GM19025 (cell line): Measurements from ENCODE around the gene VAT1L.

Experiments
- ATAC-seq: cut with Tn5 transposase; IDR thresholded peaks from one replicate; pipeline ENCODE4 v1.9.1; 2021; ENCODE audit warnings: mild to moderate bottlenecking, low read depth, moderate library complexity; ENCODE audit not compliant: unreplicated experiment

The VAT1L gene

DNA sequence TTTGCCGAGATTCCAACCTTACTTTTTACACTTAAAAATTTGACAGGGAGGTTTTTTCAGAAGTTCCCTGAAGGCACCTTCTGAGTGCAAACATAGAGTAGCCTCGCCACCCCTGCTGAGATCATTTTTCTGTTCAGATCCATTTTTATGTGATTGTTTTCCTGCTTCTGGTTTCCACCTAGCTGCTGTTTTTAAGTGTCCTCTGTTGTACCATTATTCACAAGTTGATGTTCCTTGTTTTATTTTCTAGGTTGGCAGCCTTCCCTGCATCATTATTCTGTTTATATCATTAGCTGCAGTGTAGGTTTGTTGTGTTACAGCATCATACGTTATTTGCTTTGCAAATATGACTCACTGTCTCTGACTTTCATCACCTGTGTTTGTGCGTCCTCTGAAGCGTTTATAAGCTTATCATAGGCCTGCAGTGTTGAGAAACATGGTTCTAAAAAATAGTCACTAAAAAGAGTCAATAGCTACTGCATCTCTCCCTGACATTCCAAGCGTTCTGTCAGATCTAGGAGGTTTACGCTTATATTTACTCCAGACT, 117.1 kb downstream of the VAT1L start:
- no peak for ATAC-seq

DNA sequence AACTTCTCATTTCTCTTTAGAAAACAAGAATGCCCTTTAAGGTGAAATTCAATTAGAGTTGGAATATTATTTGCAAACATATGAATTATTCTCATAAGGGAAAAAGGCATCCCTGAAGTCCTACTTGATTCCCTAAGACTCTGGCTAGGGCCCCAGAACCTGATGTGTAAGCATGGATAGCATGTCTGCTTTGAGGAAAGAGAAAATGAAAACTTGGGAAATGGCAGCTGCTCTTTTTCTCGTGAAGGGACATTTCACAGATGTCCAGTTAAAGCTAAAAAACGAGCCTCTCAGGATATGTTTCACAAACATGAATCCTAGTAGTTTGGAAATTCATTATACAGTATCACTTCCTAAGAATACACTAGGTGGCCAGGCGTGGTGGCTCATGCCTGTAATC, 121.7 kb downstream of the VAT1L start:
- no peak for ATAC-seq

DNA sequence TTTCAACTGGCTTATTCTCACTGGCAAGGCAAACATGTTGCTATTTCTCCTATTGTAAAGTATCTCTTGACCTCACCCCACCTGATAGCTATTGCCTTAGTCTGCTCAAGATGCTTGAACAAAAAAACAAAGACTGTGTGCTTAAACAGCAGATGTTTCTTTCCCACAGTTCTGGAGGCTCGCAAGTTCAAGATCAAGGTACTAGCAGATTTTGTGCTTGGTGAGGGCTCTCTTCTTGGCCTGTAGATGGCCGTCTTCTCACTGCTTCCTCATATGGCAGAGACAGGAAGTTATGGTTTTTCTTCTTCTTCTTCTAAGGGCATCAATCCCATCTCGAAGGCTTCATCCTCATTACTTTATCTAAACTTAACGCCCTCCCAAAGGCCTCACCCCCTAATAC, 124.3 kb downstream of the VAT1L start:
- ATAC-seq: no peak

DNA sequence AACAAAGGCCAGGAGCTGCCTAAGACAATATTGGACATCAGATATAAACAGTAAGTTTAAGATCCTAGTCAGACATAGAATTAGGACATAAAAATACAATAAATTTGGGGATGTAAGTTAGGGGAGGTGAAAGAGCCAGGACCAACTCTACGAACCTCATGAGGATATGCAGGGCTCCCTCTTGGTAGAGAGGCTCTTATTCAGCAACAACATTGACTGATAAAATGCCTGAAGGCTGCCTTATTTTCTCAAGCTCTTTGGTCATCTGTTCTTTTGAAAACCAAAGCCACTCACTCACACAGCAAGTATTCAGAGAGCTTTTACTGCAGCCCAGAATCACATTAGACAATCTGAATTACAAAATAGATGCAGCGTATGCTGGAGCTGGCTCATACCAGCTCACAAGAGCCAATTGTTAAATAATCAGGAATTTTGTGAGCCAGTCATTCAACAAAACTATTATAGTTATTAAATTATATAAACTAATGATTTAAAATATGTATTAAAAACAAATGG, 125.4 kb downstream of the VAT1L start:
- ATAC-seq: no peak

DNA sequence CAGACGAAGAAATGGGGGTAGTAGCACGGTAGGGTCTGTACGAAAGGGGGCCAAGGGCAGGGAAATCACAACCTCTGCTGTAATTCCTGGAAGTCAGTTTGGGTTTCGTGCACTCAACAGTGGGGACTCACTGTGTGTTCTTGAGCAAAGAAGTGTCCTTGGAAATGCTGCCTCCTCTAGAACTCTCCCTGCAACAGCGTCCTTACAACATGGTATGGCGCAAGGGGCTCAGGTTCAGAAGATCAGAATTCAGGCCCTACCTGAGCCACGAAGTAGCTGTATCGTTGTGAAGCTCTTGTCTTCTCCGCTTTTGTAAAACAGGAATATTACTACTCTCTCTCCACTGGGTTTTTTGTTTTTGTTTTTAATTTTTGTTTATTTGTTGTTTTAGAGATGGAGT, 127.7 kb downstream of the VAT1L start:
- no peak for ATAC-seq

DNA sequence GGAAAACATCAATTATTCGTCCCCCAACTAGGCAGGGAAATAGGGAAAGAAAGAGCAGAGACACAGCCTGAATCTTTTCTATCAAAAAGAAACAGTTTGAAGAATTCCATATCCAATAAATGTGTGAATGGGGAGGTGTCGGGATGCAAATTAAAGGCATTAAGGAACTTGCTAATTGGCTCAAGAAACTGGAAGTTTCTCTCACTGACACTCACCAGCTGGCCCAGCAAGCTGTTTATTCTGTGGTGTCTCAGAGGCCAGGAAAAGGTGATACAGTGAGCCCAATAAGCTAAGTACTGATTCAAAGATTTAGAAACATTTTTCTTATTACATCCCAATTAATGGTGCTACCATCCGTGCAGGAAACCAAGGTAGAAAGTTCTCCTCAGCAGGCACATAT, 129.6 kb downstream of the VAT1L start:
- no peak for ATAC-seq

DNA sequence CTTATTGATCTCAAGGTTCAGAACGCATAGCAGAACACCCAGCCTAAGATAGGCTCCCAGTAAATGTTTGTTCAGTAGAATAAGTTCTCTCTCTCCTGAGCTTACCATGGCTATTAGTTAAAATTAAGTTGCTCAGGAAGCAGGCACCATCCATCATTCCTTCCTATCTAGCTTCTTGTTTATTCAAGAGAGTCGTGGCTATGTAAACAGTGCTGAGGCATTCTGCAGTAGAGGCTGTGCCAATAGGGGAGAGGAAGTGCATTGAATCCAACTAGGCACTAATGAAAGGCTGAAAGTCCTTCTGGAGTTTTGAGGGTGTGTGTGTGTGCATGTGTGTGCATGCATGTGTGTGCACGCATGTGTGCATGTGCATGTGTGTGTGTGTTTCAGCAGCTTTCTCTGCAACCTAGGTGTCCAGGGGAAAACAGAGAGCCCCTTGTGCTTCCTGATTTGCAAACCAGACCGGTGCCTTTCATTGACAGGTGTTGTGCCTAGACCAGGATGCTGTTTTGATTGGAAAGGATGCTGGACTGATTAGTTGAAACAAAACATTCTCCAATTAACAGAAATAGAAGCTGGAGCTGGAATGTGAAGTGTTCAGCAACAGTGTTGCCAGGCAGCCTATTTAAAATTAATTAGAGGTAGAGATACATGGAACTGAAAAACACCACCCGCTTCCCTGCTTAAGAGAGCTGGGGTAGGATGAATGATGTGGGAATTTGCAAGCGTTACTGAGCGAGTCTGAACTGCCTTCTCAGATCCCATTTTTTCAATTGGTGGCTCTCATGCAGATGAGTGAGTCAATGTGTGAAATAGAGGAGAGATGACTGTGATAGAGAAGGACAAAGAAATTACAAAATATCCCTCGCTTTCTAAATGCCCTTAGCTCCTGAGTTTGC, 130.7 kb downstream of the VAT1L start:
- ATAC-seq: no peak

DNA sequence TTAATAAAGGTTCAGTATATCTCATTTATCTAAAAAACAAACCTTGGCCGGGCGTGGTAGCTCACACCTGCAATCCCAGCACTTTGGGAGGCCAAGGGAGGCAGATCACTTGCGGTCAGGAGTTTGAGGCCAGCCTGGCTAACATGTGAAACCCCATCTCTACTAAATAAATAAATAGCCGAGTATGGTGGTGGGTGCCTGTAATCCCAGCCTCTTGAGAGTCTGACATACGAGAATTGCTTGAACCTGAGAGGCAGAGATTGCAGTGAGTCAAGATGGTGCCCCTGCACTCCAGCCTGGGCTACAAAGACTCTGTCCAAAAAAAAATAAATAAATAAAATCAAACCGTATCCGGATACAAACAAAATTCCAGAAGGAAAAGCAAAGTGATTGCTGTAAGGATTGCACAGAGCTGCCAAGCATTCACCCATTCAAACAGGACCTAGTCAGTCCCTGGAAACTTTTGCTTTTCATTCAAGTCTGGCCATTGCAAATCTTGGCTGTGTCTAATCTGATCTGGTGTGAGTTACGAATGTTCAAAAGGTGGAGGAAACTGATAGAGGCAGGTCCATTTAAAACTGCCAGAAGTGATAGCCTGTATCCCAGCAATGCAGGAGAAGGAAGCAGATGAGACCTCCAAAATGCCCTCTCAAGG, 131.5 kb downstream of the VAT1L start:
- ATAC-seq: no peak

DNA sequence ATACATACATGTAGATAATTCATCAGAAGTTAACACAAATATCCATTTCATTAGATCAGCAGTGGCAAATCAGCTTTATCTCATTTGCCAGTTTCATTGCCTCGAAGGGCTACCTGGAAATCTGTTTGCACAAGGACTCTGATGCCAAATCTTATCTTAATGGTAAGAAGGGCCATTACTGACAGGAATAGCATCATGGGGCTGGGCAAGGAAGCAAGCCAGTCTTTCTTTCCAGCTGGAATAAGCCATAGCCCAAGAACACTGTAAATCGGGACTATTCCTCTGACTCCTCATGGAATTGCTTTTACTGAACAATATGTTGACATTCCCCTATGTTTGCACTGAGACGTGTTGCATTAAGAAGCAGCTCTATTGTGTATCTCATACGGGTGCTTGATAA, 132.6 kb downstream of the VAT1L start:
- no peak for ATAC-seq

DNA sequence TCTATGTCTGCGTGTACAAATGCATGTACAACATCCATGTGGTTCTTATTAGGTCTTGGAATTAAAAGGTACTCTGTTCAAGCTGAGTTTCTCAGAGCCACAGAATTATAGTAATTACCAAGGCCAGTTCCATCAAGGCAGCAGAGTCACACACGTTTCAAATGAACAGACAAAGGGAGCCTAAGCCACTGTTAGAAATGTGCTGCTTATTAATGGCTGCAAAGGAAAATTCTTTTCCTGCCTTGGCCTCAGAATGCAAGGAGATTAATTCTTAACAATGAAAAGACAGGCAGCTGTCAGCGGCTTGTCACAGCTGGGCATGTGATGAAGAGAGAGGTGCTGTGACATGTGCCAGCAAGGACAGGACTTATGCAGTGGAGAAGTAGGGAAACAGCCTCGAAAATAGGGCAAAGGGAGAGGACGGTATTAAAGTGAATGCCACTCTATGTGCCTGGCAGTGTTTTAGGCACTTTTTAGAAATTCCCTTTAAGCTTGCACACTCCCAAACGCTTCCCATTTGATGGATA, 133.9 kb downstream of the VAT1L start:
- no peak for ATAC-seq

DNA sequence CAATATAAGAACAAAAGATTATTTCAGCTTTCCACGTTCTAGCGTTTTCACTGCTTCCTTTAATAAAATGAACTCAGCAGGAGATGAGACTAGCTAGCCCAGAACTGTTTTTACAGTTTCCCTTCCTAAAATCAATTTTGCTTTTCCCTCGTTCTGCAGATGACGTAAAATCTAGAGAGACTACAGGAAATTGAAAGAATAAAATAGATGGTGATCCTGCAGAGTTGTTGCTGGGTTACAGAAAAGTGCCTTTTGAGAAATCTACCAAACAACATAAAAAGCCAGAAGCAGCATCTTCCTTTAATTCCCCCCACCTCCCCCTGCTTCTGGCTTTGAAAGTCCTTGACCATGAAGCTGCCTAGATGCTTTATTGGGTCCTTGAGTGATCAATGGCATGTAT, 137.2 kb downstream of the VAT1L start:
- ATAC-seq: no peak

DNA sequence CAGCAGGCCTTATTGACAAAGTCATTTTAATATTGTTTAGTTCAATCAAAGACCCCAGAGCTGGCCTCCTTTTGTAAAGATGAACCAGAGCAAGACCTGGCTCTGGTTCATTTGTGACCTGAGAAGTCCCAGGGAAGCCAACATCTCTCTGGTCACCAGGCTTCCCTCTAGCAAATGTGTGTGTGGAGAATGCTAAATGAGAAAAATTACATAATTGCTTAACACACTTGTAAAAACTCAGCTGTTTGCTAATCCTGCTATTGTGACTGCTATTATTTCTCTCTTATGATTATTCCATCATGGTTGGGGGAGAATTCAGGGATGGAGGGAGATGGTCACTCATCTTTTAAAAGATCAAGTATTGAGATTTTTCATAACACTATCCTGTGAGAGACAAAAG, 139.7 kb downstream of the VAT1L start:
- no peak for ATAC-seq

DNA sequence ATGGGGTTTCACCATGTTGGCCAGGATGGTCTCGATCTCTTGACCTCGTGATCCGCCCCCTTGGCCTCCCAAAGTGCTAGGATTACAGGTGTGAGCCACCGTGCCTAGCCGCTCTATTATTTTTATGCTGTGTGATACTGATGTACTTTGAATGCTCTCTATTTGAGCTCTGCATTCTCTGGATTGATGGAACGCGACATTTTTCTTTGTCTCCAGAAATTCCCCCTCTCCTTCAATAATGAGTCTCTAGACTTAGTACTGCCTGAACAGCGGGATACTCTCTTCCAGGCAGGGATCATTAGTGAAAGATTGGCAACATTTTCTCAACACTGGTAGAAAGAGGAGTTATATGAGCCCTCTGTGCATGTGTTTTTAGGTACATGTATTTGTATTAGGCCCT, 140.6 kb downstream of the VAT1L start:
- ATAC-seq: no peak

DNA sequence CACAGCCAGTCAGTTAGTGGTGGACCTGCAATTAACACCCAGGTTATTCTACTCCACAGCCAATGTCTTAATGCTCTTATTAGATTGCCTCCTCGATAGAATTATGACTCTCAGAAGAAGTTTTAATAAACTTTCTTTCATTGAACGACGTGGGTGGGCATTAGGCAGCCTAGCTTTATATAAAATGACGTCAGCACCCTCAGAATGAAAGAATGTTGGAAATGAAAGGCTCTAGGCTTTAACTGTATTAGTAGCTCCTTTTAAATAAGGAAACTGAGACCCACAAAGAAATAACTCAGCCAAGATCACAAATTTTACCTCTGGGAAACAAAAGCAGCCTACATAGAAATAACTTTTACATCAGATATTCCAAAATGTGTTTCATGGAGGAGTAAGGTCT, 142.7 kb downstream of the VAT1L start:
- ATAC-seq: no peak

DNA sequence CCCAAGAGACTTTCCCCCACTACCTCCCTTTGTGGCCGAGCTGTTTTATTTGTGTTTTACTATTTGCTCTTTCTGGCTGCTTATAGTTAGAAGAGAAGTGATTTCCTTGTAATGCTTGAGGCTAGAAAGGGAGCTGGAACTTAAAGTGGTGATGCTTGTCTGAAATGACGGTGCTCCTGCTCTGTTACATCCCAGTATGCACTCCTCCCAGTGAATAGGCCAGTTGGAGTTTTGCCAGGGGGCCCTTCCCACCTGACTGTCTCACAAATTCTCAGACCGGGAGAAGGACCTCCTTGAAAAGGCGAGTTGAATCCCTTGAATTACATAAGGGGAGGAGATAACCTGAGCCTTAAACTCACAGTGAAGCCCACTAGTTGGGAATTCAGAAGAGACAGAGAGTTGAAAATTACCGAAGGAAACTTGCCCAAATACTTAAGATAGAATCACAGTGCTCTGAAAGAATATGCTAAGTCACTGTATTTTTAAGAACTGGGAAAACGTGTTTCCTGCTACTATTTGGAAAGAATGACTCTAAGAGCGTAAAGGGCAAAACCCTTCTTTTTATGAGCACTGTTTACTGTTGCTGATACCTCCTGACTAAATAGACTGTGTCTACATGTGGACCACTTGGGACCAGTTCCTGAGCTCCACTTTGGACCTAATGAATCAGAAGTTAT, 149.2 kb downstream of the VAT1L start:
- no peak for ATAC-seq

DNA sequence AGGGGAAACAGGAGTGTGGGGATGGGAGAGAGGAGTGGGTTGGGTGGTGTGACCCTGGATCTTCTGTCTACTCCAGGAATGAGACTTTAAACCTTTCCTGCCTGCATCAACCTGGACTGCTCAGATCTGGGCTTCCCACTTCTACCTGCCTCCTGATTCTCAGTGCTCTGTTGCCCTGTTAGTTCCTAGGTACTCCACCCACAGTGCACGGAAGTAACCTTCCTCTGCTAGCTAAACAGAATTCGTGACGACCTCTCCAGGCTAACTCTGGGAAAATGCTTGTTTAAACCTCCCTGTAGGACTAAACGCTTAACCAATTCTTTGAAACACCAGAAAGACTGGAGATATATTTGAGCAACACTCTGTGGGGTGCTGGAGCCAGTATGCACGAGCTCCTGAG, 150.5 kb downstream of the VAT1L start:
- no peak for ATAC-seq

DNA sequence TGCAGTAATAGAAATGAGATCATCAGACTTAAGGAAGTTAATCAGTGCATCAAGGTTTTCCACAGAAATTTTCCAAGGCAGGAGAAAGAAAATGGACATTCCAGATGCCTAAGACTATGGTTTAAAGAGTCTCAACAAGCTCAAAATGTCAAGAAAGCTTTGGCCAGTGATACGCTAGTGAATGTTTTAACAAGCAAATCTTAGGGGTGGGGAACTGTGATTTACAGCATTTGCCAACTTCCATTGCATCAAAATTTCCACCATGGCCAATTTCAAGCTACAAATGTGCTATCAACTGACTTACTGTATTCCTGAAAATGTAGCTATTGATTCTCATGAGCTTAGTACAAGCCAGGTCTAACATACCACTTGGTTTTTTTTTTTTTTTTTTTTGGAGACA, 151.6 kb downstream of the VAT1L start:
- ATAC-seq: no peak

DNA sequence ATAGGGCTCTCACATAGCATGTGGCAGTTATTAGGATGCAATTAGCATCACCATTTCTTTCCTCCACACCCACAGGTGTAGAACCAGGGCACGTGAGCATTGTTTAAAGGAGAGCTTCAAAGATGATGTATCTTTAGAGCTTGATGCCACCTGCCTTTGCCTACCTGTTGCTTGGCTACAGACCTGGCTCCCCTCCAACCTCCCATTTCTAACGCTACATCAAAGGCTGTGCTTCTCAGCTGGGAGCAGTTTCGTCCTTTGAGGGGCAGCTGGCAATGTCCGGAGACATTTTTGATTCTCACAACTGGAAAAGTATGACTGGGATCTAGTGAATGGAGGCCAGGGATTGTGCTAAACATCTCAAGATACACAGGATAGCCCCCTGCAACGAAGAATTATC, 155.4 kb downstream of the VAT1L start:
- no peak for ATAC-seq

DNA sequence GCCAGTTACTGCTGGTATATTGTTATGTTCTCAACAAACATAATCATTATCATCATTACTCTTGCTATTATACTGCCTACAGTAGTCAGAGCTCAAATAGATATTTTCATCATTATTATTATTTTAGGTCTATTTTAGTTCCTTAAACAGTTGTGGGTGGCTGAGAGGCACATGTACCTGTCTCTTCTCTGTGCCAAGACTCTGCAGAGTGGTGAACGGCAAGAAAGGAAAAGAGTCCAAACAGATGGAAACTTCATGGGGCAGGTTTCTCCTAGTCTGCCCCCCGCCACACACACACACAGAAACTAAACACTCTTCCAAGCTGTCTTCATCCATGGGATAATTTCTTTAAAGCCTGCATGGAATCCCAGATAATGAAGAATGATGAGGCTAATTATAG, 156.3 kb downstream of the VAT1L start:
- ATAC-seq: no peak

DNA sequence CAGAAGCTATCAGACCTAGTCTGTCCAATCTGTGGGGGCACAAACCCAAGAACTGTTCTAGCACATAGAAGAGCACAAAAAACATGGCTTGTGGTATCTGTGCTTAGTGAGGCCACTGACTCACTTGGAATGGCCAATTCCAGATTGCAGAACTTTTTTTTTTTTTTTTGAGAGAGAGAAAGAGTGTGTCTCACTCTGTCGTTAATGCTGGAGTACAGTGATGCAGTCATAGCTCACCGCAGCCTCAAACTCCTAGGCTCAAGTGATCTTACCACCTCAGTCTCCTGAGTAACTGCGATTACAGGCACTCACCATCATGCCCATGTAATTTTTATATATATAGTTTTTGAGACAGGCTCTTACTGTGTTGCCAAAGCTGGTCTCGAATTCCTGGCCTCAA, 156.8 kb downstream of the VAT1L start:
- no peak for ATAC-seq

DNA sequence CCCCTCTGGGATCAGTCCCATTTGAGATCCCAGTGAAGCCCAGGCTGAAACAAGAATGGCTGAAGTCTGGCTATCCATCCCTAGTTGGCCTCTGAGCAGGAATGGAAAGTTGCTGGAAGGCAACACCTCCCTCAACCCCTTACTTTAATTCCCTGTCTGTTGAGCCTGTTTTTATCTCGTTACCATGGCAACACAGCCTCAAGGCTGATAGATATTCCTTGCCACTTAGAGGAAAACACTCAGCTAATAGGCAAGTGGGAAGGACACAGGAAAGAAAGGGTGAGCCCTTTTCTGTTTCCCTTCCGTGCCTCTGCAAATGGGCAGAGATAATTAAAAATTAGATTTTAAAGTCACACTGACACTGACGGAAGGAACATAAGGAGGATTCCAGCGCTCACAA, 158.5 kb downstream of the VAT1L start:
- no peak for ATAC-seq
